Chondrocyte (in vitro differentiated cells): ENCODE measurements around the gene PUSL1. TPM values are rescaled to one million over a fixed set of nuclear protein-coding genes. Genes with fewer than 3 reads are reported as not detected.

ENCODE experiments used
- DNase-seq: peaks from one replicate; pipeline ENCODE4 v3.0.0; 2021; ENCODE audit warnings: mixed read lengths, low spot score
- H3K27ac Mint-ChIP-seq: one replicate; pipeline ENCODE4 v1.8.0; 2021; ENCODE audit warnings: mild to moderate bottlenecking, moderate library complexity, mixed read lengths; ENCODE audit not compliant: unreplicated experiment
- H3K27me3 Mint-ChIP-seq: 2 replicates; pipeline ENCODE4 v1.8.0; 2021; ENCODE audit warnings: low read depth, mixed read lengths
- H3K36me3 Mint-ChIP-seq: 2 replicates; pipeline ENCODE4 v1.8.0; 2021; ENCODE audit warnings: low read depth, mixed read lengths
- H3K4me1 Mint-ChIP-seq: 2 replicates; pipeline ENCODE4 v1.8.0; 2021; ENCODE audit warnings: low read depth, mild to moderate bottlenecking, mixed read lengths
- H3K4me3 Mint-ChIP-seq: one replicate; pipeline ENCODE4 v1.8.0; 2021; ENCODE audit warnings: mild to moderate bottlenecking, moderate library complexity, mixed read lengths; ENCODE audit not compliant: unreplicated experiment
- H3K9me3 Mint-ChIP-seq: 2 replicates; pipeline ENCODE4 v1.8.0; 2021; ENCODE audit warnings: low read depth, mixed read lengths
- microRNA-seq: library from miRNA; unstranded; fragments of <30 nt; microRNA quantifications from one replicate; pipeline ENCODE4 v1.2.0, GENCODE V29; 2020; ENCODE audit warnings: borderline number of aligned reads
- total RNA-seq: library from RNA; stranded (reverse); gene quantifications from 3 replicates; pipeline ENCODE4 v1.2.1, GENCODE V29; 2021
- TF ChIP-seq, protein P1 (sequence below): fragments of 200-600 bp; sonication (generic); IDR thresholded peaks from 2 replicates; pipeline ENCODE4 v1.5.0; 2021; ENCODE audit warnings: antibody characterized with exemption, mild to moderate bottlenecking, moderate library complexity

The PUSL1 gene
- total RNA-seq, 1 donor from 2014 or later: 21.6 TPM

DNA sequence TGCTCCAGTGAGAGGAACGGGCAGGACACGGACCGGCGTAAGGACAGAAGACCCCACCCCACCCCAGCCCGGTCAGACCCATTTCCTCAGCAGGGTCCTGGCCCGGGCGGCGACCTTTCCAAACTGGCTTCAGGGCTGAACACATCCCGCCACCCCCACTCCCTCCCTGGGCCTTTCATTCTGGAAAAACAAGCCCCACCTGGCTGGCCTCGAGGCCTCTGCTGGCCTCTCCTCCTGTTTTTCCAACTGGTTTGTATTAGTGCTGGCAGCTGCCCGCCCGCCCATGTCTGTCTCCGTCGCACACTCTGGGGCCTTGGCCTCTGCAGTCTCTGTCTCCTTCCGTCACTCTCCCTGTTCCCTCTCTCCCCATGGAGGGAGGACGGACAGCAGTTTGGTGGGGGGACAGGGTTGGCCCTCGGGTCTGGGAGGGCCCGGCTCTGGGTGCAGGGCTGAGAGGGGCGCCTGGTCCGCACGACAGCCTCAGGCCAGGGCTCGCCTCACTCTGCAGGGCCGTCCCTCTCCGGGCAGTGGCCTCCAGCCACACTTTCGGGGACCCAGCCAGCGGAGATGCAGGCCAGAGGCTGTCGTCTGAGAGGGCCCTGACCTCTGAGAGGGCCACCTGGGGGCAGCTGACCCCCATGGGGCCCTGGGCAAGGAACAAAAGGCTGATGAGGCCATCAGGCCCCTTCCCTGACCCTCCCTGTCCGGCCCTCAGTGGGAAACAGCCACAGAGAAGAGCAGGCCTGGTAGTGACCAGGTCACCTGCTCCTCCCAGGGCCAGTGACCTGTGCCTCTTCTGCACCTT, 51.5 kb downstream of the PUSL1 start:
- H3K9me3 Mint-ChIP-seq: no peaks in the 10 kb centered on the region
- no peaks in the 10 kb centered on the region for H3K27me3 Mint-ChIP-seq
- peak overlapping the region; percentile 89 for H3K27ac Mint-ChIP-seq
- no peaks in the 10 kb centered on the region for H3K36me3 Mint-ChIP-seq
- H3K4me1 Mint-ChIP-seq: peaks cover 48% of the 10 kb centered on the region
- TF ChIP-seq, protein P1, sequence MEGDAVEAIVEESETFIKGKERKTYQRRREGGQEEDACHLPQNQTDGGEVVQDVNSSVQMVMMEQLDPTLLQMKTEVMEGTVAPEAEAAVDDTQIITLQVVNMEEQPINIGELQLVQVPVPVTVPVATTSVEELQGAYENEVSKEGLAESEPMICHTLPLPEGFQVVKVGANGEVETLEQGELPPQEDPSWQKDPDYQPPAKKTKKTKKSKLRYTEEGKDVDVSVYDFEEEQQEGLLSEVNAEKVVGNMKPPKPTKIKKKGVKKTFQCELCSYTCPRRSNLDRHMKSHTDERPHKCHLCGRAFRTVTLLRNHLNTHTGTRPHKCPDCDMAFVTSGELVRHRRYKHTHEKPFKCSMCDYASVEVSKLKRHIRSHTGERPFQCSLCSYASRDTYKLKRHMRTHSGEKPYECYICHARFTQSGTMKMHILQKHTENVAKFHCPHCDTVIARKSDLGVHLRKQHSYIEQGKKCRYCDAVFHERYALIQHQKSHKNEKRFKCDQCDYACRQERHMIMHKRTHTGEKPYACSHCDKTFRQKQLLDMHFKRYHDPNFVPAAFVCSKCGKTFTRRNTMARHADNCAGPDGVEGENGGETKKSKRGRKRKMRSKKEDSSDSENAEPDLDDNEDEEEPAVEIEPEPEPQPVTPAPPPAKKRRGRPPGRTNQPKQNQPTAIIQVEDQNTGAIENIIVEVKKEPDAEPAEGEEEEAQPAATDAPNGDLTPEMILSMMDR: no peak
- DNase-seq: no peak
- peak overlapping the region; percentile 44 for H3K4me3 Mint-ChIP-seq

DNA sequence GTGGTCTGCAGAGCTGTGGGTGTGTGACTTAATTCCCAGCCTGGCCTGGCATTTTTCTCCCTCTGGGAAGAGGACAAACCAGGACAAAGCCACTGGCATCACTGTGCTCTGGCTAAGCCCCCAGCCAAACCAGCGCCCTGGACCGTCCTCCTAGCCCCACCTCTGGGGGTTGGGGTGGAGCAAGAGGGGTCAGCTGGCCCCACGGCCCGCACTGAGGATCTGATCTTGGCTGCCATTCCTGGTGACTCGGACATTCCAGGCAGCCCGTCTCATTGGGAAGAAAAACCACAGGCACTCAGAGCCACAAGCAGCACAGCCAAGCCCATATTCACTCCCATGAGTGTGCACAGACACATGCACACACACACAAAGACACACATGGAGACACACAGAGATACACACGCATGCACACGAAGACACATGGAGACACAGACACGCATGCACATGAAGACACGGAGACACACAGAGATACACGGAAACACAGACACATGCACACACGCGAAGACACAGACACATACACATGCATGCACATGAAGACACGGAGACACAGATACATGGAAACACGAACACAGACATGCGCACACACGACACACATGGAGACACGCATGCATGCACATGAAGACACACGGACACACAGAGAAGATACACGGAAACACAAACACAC, 52.2 kb downstream of the PUSL1 start:
- TF ChIP-seq, protein P1: no peak
- Mint-ChIP-seq H3K27ac (peak overlapping the region; percentile 89), H3K27me3 (no peaks in the 10 kb centered on the region), H3K36me3 (no peaks in the 10 kb centered on the region), H3K4me3 (no peak overlapping the region), H3K4me1 (peaks cover 48% of the 10 kb centered on the region), H3K9me3 (no peaks in the 10 kb centered on the region)
- DNase-seq: no peak

Small RNA genes lying within 50 kb of the gene (microRNA-seq; reads per million reads assigned to microRNA genes)
- gene MIR6726 (6.6 reads per million, percentile 9 among the genes with 10 or more reads in this experiment), gene MIR6727 (not detected), gene MIR6808 (not detected)

Other genes with a start within 250 kb of the PUSL1 start
- gene RNF223, start 234.3 kb upstream of the PUSL1 start, total RNA-seq: not detected in 3 replicates
- 9.2 to 15.1 TPM (median 9.2 TPM) in 3 replicates for gene C1orf159, start 192.5 kb upstream of the PUSL1 start, total RNA-seq
- not detected in 3 replicates for gene TTLL10, start 134.7 kb upstream of the PUSL1 start, total RNA-seq
- gene TNFRSF18, start 102.0 kb upstream of the PUSL1 start, total RNA-seq: not detected in 3 replicates
- 0.24 to 0.59 TPM in 2 of 3 replicates, not detected in the other for gene TNFRSF4, start 94.4 kb upstream of the PUSL1 start, total RNA-seq
- gene SDF4, start 76.6 kb upstream of the PUSL1 start, total RNA-seq: 164 to 191 TPM (median 165 TPM) in 3 replicates
- 37.4 to 39.6 TPM (median 39.6 TPM) in 3 replicates for gene B3GALT6, start 76.4 kb upstream of the PUSL1 start, total RNA-seq
- gene C1QTNF12, start 61.9 kb upstream of the PUSL1 start, total RNA-seq: 1.3 to 2.1 TPM (median 1.7 TPM) in 3 replicates
- 49.2 to 57.5 TPM (median 52.0 TPM) in 3 replicates for gene UBE2J2, start 34.7 kb upstream of the PUSL1 start, total RNA-seq
- gene SCNN1D, start 28.2 kb upstream of the PUSL1 start, total RNA-seq: 6.6 to 7.4 TPM (median 6.7 TPM) in 3 replicates
- 51.9 to 77.5 TPM (median 57.5 TPM) in 3 replicates for gene ACAP3, start 667 bp upstream of the PUSL1 start, total RNA-seq
- 67.3 to 87.0 TPM (median 73.8 TPM) in 3 replicates for gene INTS11, start 16.1 kb downstream of the PUSL1 start, total RNA-seq
- gene CPTP, start 16.2 kb downstream of the PUSL1 start, total RNA-seq: 19.4 to 23.3 TPM (median 23.1 TPM) in 3 replicates
- gene TAS1R3, start 22.7 kb downstream of the PUSL1 start, total RNA-seq: 0.28 to 0.68 TPM (median 0.37 TPM) in 3 replicates
- 59.6 to 66.5 TPM (median 59.9 TPM) in 3 replicates for gene DVL1, start 40.8 kb downstream of the PUSL1 start, total RNA-seq
- gene MXRA8, start 50.0 kb downstream of the PUSL1 start, total RNA-seq: 154 to 238 TPM (median 158 TPM) in 3 replicates
- gene AURKAIP1, start 66.6 kb downstream of the PUSL1 start, total RNA-seq: 86.8 to 128 TPM (median 89.0 TPM) in 3 replicates
- gene CCNL2, start 90.7 kb downstream of the PUSL1 start, total RNA-seq: 153 to 176 TPM (median 161 TPM) in 3 replicates
- gene MRPL20, start 98.7 kb downstream of the PUSL1 start, total RNA-seq: 69.2 to 95.3 TPM (median 75.7 TPM) in 3 replicates
- gene ANKRD65, start 112.7 kb downstream of the PUSL1 start, total RNA-seq: not detected in 3 replicates
- gene VWA1, start 127.1 kb downstream of the PUSL1 start, total RNA-seq: 12.5 to 27.2 TPM (median 24.3 TPM) in 3 replicates
- gene ATAD3C, start 141.1 kb downstream of the PUSL1 start, total RNA-seq: 0.75 to 1.4 TPM (median 1.3 TPM) in 3 replicates
- 24.3 to 31.9 TPM (median 24.7 TPM) in 3 replicates for gene ATAD3B, start 163.2 kb downstream of the PUSL1 start, total RNA-seq
- gene ATAD3A, start 203.6 kb downstream of the PUSL1 start, total RNA-seq: 29.9 to 39.6 TPM (median 34.6 TPM) in 3 replicates
- gene TMEM240, start 232.0 kb downstream of the PUSL1 start, total RNA-seq: 3.6 to 6.1 TPM (median 5.8 TPM) in 3 replicates